ENCODE measurements around the gene FNDC4.
A peak's percentile ranks its signal among the peaks of the same experiment; 100 is the strongest.

FNDC4 gene

DNA sequence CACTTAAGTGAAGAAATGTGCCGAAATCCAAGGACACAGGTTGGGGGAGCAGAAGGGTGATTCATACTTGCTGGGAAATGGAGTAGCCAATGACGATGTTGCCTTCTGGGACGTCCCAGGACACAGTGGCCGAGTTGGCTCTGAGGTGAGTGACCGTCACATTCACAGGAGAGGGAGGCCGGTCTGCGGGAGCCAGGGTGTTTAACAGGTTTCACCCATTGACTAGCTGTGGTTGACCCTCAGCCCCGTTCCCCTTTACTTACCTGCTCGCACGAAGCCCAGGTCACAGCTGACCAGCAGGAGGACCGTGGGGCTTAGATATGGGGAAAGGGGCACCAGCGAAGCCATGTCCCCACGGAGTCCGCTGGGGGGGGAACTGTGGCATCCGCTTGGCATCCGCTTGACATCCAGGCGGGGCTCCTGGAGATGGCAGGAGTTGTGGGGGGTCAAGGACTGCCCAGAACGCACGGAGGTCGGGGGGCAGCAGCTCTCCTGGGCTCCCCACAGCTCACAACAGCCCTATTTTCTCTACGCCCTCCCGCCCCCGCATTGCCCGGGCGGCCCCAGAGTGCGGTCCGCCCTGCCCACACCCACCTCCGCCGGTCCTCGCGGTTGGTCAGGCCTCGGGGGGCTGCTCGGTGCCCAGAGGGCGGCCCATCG lies 586 bp downstream of the FNDC4 start:
- DNase-seq (ENCODE audit: low spot score), result no peak

DNA sequence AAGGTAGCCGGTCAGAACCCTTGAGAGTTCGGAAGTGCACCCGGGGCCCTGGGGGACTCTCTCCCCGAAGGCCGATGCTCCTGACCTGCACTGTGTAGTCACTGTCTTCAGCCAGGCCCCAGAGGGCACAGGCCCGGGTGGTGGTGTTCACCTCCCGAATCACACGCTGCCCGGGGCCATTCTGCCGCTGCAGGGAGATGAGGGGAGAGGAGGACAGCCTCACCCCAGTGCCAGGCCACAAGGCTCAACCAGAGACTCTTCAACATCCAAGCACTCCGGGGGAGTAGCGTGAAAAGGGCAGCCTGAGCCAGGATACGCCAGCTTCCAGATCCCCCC lies 1.1 kb downstream of the FNDC4 start:
- DNase-seq (ENCODE audit: low spot score), result no peak

DNA sequence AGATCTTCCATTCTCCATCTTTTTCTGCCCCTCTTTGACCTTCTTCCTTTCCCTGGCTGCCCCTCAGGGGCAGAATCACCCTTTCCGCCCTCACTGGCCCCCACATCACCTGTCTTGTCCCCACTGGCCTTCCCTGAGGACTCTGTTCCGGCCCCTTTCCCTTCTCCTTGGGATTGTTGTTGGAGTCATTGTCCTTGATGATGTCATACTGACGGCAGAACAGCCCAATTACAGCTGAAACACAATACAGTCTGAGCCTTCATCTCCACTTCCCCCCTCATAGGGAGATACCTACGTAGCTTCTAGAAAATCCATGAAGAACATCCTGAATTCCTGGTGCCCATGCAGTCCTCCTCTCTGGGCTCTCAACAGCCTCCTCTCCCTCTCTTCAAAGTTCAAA lies 2.4 kb downstream of the FNDC4 start:
- DNase-seq (ENCODE audit: low spot score), result no peak

DNA sequence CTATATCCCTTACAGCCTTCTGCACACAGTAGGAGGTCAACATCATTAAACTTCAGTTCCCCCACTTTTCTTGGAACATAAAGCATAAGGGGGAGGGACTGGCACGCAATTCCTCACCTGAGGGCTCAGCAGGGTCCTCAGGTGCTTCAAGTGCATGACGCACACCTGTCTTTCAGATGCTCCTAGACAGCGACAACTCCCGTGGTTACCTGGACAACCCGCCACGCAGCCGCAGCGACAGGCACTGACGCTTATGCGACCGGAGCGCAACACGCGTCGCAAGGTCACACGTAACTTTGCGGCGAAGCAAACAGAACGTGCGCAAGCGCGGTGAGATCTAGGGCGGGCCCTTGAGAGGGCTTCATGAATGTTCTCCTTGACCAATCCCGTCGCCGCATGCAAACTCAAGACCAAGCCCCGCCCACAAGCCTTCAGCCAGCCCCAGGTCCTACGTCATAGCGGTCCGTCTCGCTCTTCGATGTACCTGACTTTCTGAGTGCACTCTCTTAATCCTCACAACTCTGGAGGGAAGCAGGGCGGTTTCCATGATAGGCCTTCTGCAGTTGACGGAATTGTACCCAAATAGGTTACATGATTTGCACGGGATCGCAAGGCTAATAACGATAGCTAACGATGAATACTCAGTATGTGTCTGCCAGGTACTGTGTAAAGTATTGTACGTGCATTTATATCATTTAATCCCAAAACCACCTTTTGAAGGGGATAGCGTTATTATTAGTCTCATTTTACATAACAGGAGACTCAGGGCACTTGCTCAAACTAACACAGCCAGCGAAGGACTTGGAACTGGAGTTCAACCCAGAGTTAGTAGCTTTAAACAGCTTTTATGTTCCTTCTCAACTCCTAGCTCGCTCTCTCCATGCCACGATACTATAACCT lies 5.3 kb downstream of the FNDC4 start, which contains the start of gene IFT172:
Gene IFT172 (minus strand): TSS at position 246 of the 900 bp plus-strand sequence. CDS start 90 bp downstream, at position 156.
- peak; percentile 94 for DNase-seq (ENCODE audit: low spot score)

DNA sequence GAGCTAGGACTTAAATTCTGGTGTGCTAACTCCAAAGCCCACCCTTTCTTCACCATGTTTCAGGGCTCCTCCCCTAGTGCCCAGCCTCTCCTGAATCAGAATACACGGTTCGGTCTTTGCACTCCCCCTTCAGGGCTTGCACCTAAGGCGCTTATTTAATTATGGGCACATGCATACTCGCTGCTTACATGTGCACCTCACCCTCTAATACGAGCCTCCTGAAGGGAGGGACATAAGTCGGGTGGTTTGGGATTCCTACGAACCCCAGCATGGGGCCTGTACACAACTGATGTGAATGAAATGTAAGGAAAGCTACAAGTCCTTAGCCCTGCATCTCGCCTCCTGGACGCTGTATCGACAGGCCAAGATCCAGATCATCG lies 5.9 kb downstream of the FNDC4 start:
- DNase-seq (ENCODE audit: low spot score), result no peak

DNA sequence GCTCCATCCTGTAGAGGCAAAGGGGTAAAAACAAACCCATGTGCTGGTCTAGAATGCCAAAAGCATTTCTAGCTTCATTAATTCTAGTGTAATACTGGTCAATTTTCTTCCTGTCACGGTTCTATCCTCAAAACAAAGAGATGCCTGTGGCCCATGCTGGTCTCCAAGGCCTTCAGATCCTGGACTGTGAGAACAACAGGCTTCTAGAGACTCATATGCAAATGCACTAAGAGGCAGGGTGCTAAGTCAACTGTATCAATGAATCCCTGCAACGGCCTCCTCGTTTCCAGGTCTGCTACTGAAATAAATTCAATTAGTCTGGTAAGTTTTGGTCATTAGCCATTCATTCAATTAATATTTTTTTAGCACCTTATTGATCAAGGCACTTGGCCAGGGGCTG lies 9.5 kb downstream of the FNDC4 start:
- no peak for DNase-seq (ENCODE audit: low spot score)

DNA sequence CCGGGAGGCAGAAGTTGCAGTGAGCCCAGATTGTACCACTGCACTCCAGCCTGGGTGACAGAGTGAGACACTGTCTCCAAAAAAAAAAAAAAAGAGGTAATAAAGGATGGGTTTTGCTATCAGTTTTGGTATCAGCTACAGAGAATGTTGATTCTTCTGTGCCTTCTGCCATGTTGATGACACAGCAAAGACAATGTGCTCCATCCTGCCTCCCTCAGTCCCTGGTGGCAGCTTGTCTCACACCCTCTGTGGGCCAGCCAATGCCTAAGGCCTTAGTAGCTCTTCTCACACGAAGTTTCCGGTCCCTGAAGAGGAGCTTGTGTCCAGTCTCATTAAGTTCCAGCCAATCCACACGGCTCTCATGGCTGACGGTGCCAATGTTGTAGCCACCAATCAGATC lies 23.0 kb downstream of the FNDC4 start:
- DNase-seq (ENCODE audit: low spot score), result no peak

DNA sequence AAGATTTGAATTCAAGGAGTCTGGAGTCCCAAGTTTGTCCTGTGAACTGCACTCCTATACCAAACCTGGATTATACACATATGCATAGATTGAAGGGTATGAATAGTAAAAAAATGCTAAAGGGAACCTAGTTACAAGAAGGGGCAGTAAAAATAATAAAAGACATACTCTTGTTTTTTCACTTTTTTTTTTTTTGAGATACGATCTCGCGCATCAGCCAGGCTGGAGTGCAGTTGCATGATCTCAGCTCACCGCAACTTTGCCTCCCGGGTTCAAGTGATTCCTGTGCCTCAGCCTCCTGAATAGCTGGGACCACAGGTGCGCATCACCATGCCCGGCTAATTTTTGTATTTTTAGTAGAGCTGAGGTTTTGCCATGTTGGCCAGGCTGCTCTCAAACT lies 30.6 kb downstream of the FNDC4 start:
- no peak for DNase-seq (ENCODE audit: low spot score)

DNA sequence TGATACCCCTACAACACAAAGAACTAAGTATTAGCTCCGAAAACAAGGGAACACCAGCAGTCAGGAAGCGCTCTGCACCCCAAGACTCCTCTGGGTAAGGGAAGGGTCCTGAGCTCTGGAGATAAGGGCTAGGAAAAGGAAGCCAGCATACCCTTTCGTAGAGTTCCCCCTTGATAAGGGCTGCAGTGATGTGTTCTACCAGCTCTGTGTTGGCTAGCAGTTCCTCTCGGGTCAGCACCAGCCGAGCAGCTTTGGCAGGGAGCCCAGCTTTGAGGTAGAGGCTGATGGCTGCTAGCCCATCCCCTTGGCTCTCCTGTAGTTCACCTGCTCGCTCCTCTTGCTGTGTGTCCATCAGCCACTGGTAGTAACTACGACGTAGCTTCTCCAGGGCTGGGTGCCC lies 33.9 kb downstream of the FNDC4 start:
- DNase-seq (ENCODE audit: low spot score), result no peak

DNA sequence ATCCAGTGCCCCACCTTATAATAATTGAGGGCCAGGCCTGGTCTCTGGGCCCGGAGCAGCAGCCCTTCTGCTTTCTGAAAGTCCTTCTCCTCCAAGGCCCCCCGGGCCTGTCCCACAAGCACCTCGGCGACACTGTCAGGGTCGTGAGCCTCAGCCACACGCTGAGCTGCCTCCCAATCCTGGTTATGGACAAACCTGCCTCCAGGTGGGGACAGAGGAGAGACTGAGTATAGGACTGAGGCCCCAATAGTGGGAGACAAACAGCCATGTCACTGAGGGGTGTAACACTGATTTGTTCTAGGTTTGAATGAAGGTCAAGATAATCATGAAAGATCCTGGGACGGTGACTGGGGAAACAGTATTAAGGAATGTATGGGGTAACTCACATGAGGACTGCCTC lies 41.0 kb downstream of the FNDC4 start:
- DNase-seq (ENCODE audit: low spot score), result no peak

DNA sequence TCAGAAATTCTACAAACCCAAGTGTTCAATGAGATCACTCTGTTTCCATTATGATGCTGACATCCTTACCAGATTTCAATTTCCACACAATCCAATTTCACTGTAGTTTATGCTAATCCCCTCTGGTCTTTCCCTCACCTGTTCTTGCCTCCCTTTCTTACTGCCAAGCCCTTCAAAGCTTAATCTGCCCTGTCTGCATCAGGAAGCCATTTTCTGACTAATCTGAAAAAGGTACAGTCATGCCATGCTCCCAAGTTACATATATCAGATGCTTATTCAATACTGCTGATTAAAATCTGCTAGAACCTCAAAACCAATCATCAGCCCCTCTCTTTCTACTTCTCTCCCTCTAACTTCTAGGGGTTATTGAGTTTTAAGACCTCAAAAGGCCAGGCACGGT lies 43.9 kb downstream of the FNDC4 start:
- DNase-seq (ENCODE audit: low spot score), result no peak

DNA sequence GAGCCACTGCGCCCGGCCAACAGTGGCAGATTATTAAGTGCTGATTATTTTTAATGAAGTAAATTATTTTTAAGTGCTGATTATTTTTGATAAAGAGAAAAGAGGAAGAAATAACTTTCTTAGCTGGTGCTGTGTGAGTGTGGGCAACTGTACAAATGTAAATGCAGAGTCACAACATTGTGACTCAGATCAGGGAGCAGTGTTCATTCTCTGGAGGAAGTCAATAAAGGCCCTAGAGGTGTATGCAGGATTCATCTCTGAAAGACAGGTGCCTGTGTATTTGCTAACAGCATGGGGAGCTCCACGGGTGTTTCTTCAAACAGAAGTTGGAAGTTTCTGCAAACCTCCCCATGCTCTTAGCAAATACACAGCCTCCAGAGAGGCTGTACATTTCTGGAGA lies 46.6 kb downstream of the FNDC4 start:
- no peak for DNase-seq (ENCODE audit: low spot score)

DNA sequence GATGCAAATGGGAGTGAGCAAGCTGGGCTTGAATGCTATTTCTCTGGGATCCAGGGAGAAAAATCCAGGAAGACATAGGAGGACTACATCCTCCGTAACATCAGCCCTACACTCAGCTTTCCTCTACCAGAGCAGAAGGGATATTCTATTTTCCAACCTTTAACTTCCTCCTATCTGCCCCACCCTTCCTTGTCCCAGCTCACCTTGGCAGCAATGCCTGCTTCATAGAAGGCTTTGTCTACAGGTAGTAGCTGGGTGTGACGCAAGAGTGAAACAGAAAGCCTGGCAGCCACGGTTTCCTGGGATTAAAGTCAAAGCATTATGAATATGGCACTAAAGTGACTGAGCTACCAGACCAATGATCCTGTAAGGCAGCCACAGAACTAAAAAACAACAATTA lies 48.9 kb downstream of the FNDC4 start:
- DNase-seq (ENCODE audit: low spot score), result no peak

DNA sequence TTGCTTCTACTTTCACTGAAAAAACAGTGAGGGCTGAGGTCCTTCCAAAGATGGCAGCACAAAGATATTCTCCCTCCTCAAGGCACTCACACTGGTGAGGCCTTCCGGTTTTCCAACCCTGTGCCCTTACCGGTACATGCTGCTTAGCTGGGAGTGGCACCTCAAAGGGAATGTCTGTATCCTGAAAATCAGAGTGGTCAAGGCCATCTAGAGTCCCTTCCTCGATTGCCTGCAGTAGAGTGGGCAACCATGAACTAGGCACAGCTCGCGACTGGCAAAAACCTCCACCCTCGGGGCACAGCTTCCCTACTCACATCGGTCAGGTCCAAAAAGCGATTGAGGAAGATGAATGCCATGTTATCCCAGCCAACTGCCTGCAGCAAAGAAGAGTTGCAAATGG lies 49.4 kb downstream of the FNDC4 start:
- DNase-seq (ENCODE audit: low spot score), result no peak

DNA sequence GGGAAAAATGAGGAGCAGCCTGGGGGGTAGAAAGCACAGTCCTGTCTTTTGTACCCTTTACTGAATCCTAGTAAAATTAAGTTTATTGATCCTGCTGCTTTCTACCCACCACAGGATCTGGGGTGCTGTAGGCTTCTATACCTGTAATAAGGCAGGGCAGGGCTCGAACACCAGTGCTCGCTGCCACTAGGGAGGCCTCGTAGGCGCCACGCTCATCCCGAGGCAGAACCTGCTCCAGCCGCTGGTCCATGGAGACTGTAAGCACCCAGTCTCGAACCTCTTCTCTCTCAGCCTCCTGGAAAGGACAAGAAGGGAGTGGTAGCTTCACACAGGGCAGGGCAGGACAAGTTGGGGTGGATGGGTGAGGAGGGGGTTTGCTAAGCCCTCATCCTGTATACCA lies 49.8 kb downstream of the FNDC4 start:
- DNase-seq (ENCODE audit: low spot score), result no peak

DNA sequence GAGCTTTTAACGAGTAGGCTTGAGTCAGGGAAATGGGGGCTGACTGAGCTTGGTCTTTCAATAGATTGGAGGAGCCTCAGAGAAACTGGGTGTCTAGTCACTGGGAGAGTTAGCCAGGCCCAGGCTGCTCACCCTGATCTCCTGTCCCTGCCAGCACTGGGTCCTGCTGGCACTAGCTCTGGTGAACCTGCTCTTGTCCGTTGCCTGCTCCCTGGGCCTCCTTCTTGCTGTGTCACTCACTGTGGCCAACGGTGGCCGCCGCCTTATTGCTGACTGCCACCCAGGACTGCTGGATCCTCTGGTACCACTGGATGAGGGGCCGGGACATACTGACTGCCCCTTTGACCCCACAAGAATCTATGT lies 52.1 kb downstream of the FNDC4 start:
- no peak for DNase-seq (ENCODE audit: low spot score)

DNA sequence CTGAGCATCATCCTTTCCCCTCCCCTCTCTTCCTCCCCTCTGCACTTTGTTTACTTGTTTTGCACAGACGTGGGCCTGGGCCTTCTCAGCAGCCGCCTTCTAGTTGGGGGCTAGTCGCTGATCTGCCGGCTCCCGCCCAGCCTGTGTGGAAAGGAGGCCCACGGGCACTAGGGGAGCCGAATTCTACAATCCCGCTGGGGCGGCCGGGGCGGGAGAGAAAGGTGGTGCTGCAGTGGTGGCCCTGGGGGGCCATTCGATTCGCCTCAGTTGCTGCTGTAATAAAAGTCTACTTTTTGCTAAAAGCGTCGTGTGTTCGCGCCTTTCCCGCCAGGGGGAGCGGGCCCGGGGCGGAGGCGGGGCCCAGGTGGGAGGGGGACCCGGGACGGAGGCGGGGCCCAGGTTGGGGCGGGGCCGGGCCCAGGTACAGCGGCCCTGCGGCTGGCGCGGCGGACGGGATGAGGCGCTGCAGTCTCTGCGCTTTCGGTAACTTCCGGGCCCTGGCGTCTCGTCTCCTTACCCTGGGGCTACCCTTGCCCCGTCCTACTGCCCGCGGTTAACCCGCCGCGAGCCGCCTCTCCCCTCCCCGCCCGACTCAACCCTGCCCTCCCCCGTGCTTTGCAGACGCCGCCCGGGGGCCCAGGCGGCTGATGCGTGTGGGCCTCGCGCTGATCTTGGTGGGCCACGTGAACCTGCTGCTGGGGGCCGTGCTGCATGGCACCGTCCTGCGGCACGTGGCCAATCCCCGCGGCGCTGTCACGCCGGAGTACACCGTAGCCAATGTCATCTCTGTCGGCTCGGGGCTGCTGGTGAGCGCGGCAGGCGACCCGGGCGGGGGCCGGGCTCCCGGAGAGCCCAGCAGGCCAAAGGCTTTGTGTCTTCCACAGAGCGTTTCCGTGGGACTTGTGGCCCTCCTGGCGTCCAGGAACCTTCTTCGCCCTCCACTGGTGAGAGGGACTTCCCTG lies 52.8 kb downstream of the FNDC4 start, which contains the start of gene KRTCAP3:
Gene KRTCAP3 (plus strand): TSS at position 424 of the 962 bp plus-strand sequence. CDS start 32 bp downstream, at position 456.
- DNase-seq (ENCODE audit: low spot score), result no peak
